Glomerular endothelial cell (primary cell): ENCODE results near the gene CACNB2. TPM values are rescaled to one million over a fixed set of nuclear protein-coding genes. Genes with fewer than 3 reads are reported as not detected.

ENCODE experiments used
- DNase-seq: peaks from one replicate; pipeline ENCODE4 v3.0.0-alpha.2; 2011; ENCODE audit warnings: low read depth, low spot score; ENCODE audit errors: extremely low read depth
- total RNA-seq: library from RNA; depleted of rRNA; stranded (reverse); fragments of >200 nt; gene quantifications from 2 replicates; pipeline ENCODE4 v1.2.3, GENCODE V29; 2015

Gene CACNB2
- total RNA-seq, 1 donor from 2014 or later, result not detected

DNA sequence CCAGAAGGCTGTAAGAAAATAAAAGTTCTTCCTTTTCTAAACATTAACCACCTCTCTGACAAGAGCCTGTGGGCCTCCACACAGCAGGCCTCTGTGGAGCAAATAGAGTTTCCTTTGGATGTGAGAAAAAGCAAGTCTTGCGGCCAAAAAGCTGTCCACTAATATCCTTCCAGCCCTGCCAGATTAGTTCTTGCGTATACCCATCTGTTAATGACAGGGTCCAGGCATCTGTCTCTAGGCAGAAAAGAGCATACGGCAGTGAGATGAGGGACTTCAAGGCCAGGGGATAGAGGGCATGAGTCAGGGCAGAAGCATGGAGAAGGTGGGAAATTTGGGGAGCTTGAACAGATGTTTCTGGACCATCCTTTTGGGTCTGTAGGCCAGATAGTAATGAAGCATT is 346.2 kb downstream of the CACNB2 start:
- DNase-seq, result no peak

DNA sequence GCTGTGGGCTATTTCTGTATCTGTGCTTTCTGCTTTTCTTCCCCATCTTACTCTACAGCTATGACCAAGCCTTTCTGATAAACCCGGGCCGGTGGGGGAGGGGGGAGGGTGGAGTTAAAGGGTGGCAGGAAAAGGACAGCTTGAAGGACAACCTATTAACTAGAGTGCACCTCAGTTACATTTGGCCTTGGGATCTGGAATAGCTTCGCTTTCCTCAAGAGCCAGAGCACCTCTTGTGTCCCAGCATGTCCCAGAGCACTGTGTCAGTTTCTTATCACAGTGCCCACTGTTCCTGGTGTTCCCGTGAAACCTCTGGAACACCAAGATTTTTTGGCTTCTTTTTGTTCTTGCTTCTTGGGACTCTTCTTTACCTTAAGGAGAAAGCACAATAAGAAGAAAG is 350.5 kb downstream of the CACNB2 start:
- no peak for DNase-seq

DNA sequence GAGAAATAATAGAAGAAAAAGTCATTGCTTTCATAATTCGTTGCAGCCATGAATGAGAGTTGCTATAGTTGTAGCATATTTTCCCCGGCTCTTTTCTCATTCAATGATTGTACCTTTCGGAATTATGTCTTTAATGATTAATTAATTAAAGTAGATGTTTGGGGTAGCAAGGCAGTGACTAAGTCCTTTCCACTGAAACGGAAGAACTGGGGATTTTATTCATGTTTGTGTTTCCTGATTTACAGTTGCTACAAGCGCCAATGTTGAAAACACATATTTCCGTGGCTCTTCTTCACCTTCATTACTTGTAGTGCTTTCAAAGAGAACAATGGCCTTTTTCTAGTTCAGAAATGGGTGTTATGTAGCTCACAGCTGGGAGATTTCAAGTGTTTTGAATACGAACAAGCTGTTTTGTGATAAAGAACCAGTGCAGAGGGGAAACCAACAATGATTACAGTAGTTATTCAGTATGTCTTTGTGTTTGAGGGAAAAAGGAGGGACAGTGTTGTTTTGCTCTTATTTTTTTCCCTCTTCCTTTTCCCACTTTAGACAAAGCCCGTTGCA is 357.7 kb downstream of the CACNB2 start:
- no peak for DNase-seq

DNA sequence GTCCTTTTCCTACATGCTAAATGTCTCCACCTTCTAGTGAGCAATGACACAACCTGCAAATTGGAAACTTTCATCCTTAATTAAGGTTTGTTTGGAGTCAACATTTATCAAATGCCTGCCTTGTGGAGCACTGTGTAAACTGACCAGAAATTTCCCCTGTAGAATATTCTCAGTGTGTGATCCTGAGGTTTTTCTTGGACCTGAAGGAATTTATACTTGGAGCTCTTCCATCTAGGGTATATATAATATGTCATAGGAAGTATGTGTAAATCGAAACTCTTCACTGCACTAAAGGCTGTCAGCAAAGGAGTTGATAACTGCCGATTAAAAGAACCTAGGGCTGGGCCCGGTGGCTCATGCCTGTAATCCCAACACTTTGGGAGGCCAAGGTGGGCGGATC is 358.8 kb downstream of the CACNB2 start:
- no peak for DNase-seq

DNA sequence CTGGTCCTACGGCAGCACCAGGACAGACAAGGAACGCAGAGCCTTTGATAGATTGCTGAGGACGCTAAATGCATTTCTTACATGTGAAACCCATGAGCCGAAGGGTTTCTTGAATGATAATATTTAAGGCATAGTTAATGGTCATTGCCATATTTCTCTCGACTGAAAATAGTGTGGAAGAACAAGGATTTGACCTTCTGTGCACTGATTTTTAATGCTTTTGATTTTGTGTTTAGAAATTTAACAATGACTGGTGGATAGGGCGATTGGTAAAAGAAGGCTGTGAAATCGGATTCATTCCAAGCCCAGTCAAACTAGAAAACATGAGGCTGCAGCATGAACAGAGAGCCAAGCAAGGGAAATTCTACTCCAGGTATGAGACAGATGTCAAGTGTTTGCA is 360.4 kb downstream of the CACNB2 start:
- DNase-seq, result no peak

DNA sequence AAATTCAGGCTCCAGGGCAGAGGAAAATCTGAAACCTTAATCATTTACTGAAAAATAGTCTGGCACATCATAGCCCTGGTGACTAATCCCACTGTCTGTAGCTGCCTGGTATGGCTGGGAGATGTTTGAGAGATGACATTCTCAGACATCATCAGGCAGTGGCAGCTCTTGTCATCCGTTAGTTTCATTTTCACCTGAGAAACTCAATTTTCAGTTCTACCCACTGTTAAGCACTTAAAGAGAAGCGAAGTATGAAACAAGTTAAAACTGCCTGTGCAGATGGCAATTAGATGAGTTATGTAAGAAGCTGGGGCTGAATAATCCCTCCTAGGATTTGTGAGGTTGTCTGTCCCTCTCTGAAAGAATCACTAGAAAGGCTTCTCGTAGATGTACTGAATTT is 361.0 kb downstream of the CACNB2 start:
- no peak for DNase-seq

DNA sequence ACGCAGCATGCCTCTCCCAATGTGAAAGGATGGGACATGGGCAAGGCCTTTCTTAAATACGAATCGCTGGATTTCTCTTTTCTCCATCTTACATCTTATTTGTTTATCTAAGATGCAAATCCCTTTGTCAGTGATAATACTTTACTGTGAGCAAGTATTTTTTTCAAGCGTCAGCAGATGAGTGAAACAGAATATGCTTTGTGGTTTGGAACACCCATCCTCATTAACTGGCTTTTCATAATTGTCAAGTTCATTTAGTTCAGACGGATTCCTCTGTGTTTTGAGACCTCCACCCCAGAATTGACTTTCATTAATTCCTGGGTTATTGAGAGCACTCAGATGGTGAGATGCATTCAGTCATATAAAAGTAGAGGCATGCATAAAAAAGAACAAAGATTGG is 361.4 kb downstream of the CACNB2 start:
- DNase-seq, result no peak

DNA sequence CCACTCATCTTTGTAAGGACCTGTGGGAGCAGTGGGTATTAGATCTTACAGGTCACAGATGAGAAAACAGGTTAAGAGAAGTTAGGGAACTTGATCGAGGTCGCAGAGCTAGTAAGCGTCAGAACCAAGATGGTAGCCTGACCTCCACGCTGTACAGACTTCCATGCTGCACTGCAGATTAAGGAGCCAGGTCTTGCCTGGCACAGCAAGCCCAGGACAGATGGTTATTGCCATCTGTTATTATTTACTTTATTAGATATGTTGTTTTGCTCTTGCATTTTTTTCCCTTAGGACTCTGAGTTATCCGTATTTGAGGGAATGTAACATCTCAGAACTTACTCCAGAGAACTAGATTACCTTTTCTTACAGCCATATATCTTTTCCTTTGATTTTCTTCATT is 363.9 kb downstream of the CACNB2 start:
- no peak for DNase-seq

DNA sequence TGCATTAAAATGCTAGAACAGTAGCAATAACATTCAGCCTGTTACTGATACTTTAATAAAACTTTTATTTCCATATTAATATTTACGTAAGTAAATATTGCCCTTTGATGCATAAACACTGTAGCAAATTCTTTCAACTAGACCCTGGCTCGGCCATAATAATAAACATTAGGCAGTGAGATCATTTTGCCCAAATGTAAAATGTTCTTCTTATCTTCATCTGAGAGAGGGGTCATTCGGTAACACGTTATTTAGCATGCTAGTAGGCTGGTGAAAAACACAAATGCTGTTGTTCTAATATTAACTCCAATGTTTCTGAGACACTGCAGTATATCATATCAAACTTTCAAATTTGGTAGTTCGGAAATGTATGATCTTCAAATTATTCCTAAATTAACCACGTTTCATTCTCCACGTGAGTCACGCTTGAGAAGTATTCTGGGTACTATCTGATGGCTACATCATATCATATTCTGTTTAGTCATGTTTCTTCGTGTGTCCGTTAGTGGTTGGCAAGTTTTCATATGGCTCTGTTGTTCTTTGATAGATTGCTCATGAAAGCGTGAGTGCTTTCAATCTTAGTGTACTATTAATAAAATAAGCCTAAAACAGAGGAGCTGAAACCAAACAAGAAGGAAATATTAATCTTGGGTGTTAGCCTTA is 365.4 kb downstream of the CACNB2 start:
- DNase-seq, result no peak

DNA sequence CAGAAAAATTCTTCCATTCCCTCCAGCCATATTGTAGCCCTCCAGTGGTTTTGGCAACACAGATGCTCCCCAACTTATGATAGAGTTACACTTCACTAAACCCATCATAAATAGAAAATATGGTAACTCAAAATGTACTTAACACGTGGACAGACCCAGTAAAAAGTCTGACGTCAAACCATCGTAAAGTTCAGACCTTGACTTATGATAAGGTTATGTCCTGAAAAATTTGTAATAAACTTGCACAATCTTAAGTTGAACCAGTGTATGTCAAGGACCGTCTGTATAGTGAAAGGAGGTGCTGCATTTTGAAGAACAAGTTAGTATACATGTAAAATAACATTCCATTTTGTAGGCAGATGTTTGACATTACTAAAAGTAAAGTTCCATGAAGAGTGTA is 368.4 kb downstream of the CACNB2 start:
- no peak for DNase-seq

DNA sequence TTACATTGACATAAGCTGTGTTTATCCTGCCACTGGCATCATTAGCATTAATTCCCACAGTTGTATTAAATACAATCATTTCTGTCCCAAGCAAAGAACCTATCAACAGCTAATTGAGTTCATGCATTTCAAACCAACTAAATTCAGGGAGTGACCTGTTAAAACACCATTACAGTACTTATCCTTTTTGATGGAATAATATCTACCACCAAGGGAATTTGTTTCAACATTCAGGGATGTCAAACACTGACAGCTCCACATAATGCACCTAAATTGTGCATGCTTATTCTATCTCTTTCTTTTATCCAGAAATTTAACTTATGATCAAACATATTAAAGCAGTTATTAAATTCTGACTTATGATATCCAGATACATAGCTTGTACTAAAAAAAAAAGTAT is 374.3 kb downstream of the CACNB2 start:
- DNase-seq, result no peak

DNA sequence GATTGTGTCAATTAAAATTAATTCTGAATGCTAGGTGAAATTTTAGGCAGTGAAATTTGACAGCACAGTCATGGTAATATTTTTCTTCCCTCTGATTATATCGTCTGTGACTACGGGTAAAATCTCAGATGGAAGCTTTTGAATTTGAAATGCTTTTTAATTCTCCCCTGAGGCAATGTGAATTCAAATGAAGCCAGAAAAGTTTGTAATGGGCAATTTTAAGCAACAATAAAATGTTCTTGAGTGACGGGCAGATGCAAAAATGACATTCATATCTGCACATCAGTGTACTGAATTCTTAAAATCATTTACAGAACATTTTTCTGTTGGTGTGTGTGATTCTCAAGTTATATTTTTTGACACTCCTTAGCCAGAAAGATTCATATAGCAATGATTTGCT is 376.6 kb downstream of the CACNB2 start:
- DNase-seq, result no peak

DNA sequence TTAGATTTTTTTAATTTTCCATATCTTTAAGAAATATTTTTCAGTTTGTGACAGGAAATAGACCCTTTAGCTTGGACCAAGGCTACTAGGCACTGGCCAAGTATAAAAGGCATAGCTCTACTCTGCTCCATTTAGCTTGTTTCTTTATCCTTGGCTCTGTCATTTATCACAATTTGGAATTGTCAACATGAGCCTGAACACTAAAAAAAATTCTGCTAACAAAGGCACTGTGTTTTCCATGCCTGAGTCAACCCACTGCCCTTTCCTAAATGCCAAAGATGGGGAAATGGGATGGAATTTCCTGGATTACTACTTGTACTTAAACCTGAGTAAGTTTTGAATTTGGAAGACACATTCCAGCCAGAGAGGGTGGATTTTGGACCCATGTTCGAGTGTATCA is 382.8 kb downstream of the CACNB2 start:
- no peak for DNase-seq

DNA sequence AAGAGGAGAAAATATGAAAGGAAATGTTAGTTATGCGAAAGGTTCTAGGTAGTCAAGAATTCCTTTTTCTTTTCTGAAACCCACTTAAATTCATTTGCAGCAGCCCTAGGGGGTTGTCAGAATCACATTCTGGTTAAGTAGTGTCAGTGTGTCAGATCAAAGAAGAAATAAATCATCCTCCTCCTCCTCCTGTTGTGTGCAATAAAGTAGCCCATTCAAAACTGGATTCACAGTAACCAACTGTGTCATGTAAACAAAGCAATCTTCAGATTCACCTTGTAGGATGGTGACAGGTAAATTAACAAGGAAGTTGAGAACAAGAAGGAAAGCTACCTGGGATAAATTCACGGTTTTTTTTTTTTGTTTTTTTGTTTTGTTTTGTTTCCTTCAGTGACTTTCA is 383.6 kb downstream of the CACNB2 start:
- no peak for DNase-seq

DNA sequence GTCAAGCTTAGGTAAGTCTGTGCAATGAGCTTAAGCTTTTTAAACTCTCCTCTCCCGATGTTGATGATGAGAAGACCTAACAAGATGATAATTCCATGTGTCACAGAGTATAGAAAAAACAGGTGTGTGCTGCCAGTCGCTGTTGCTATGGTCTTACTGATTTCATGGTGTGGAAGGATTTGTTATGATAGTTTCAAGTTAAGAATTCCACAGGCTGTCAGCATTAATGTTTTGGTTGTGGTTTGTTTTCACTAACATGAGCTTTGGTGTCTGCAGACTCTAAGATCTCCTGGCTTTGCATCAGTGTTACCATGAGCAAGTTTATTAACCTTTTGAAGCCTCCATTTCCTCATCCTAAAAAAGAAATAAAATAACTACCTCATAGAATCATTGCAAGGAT is 387.5 kb downstream of the CACNB2 start:
- no peak for DNase-seq

DNA sequence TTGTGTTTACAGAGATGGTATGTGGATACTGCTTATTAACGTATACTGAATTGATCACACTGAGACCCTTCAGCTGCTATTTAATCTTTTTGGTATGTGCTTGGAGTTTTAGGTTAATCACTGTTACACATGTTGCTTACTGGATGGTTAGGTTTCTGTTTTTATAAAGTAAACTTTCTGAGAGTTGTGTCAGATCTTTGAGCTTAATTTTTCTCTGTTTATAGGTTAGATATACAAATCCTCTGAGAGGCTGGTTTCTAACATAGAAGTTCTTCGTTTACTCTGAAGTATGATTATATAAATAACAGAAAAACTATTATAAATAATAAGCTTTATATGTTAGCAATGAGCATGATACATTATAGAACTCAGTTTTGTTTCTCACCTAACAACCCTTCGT is 388.1 kb downstream of the CACNB2 start:
- DNase-seq, result no peak

DNA sequence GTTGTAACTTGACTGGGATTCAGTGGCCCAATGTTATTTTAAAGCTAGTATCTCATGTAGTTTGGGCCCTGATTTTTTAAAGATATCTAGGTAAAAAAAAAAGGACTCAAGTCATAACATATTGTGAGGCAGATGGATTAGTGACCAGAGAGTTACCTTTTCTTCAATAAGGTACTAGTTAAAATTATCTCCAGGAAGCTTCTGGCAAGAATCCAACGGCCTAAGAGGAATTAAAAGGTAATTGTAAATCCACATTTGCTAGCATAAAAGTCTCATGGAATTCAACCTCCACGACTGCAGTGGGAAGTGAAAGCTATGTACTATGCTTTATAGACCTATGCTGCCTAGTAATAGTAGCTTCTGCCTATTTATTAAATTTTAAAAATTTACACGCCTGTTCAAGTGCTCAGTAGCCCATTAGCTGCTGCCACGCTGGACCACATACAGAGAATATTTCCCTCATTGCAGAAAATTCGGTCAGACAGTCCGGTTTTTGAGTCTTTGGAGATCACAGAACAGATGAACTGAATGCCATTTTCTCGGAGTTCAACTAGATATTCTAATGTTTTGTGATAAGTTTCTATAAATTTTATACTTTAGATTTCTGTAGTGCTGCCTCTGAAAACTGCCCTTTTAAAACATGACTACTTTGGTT is 392.8 kb downstream of the CACNB2 start:
- DNase-seq, result no peak

DNA sequence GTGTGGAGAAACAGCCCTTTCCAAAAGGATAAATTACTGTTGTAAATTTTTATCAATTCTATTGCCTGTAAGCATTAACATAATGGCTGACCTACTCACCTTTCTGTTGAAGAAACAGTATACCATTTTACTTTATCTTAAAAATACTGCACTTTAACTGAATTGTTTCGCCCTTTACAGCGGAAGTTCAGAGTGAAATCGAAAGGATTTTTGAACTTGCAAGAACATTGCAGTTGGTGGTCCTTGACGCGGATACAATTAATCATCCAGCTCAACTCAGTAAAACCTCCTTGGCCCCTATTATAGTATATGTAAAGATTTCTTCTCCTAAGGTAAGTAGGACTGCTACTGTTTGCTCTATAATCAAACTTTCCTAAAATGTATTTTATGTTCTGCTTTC is 393.7 kb downstream of the CACNB2 start:
- DNase-seq, result no peak

DNA sequence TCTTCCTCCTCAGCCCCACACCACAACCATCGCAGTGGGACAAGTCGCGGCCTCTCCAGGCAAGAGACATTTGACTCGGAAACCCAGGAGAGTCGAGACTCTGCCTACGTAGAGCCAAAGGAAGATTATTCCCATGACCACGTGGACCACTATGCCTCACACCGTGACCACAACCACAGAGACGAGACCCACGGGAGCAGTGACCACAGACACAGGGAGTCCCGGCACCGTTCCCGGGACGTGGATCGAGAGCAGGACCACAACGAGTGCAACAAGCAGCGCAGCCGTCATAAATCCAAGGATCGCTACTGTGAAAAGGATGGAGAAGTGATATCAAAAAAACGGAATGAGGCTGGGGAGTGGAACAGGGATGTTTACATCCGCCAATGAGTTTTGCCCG is 399.1 kb downstream of the CACNB2 start:
- no peak for DNase-seq

DNA sequence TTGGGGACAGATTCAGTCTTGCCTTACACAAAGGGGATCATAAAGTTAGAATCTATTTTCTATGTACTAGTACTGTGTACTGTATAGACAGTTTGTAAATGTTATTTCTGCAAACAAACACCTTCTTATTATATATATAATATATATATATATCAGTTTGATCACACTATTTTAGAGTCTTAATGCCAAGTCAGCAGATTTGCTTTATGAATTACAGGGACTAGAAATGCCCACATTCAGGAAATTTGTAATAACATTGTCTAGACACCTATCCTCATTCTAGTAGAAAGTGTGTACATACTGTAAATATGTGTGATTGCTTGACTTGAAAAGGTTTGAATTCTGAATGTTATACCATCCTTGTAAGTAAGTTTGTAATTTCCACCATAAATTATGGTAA is 400.0 kb downstream of the CACNB2 start:
- no peak for DNase-seq

DNA sequence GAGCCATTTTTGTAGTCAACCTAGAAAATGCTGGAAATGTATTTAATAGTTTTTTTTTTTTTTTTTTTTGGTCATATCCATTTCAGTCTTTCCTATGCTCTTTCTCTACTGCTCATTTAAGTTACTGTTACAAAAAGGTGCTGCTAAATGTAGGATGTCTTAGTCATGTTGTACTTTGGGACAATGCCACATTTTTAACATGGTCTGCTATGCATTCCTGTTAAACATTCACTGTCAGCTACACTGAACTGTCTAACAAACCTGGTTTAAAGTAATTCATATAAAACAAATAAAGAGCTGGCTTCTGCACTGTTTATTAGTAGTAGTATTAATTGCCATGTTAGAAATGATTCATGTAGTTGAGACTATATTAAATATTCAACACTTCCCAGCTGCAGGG is 402.6 kb downstream of the CACNB2 start:
- DNase-seq, result no peak

DNA sequence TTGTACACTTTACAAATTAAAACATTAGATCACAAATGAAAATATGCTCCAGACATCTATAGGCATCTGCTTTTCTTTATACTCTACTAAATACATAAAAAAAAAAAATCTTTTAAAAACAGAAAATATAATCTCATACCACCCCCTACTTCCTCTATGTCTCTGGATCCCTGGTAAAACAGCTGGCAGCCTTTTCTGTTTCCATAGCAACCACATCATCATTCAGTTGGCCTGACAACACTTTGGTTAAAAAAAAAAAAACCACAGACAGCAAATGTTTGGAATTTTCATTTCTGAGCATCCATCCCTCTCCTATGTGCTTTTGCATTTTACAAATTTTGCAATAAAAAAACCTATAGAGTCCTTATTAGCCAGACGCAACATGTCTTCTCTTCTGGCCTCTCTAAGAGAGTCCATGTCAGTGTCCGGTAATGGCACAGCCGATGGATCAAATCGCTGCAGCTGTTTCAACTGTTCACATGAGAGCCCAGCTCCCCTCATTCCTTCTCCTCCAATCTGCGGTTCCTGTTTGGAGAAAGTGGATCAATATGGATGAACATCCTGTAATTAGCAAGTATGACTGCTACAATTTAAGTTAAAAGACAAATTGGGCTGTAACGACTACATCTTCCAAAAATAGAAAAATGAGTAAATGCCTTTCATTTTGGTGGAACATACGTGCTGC is 405.5 kb downstream of the CACNB2 start:
- DNase-seq, result no peak
